SK-N-MC (cell line): Measurements from ENCODE around the gene RMND1.

Source experiments
- EZH2 ChIP-seq: fragments of 200-600 bp; sonication (generic); IDR thresholded peaks from one replicate; pipeline ENCODE4 v1.6.1; 2017; ENCODE audit warnings: antibody characterized with exemption
- FOXP2 ChIP-seq: optimal IDR thresholded peaks from 2 replicates; pipeline ENCODE3; 2011; ENCODE audit warnings: mild to moderate bottlenecking, moderate library complexity; ENCODE audit not compliant: insufficient read depth; ENCODE audit errors: extremely low read length, control extremely low read depth
- POLR2AphosphoS5 ChIP-seq: IDR thresholded peaks from 2 replicates; pipeline ENCODE4 v1.6.1; 2012; ENCODE audit warnings: mild to moderate bottlenecking, low read depth, low read length, borderline replicate concordance

GRCh38 chr6:151392427-151392826, 59.5 kb downstream of the RMND1 start:
- TF ChIP-seq POLR2AphosphoS5 (no peak), EZH2 (no peak), FOXP2 (no peak)
